HG02610 (cell line): ENCODE results near the gene CAPN1.
"Not testable (repeated sequence)": the region's sequence is repeated elsewhere in the genome, so short reads cannot be mapped to it uniquely, and the experiment has no call there.

Experiments
- ATAC-seq: cut with Tn5 transposase; IDR thresholded peaks from one replicate; pipeline ENCODE4 v1.9.1; 2021; ENCODE audit warnings: mild to moderate bottlenecking, moderate library complexity; ENCODE audit not compliant: unreplicated experiment

CAPN1 gene

GRCh38 chr11:65181569-65182257, at the start of gene CAPN1:
Gene CAPN1 (plus strand): TSS chr11:65181928. CDS start chr11:65182702, 774 bp downstream.
- peak; percentile 35 for ATAC-seq

DNA sequence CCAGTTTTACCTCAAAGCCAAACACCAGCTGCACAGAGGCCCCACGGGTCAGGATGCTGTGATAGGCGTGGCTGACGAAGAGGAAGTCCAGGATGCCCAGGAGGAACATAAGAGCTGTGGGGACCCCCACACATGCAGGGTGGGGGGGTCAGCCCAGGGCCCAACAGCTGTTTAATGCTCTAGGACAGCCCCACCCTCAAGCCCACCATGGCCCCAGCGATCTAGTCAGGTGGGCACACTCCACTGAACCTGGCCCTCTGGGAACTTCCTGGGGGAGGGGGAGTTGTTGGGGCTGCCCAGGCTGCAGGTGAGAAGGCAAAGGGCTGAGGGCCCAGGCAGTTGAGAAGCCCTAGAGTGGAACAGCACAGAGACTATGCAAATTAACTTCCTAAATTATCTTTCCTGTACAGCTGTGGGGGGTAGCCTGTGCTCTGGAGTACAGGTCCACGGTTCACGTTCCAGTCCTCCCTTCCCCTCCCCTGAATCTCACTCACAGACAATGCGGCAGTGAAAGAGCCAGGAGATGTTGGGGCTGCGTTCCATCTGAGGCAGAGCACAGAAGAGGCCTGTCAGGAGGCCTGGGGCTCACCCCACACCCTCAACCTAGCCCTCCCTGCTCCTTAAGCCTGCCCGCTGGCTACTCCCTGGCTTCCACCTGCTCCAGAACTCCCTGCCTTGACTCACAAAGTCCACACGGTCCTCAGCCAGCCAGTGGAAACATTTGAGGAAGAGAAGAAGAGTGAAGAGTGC, 49.3 kb upstream of the CAPN1 start:
- peak; percentile 40 for ATAC-seq

GRCh38 chr11:65132988-65133700, 48.6 kb upstream of the CAPN1 start:
- ATAC-seq, result no peak

GRCh38 chr11:65133724-65134123, 48.0 kb upstream of the CAPN1 start:
- ATAC-seq, result no peak

DNA sequence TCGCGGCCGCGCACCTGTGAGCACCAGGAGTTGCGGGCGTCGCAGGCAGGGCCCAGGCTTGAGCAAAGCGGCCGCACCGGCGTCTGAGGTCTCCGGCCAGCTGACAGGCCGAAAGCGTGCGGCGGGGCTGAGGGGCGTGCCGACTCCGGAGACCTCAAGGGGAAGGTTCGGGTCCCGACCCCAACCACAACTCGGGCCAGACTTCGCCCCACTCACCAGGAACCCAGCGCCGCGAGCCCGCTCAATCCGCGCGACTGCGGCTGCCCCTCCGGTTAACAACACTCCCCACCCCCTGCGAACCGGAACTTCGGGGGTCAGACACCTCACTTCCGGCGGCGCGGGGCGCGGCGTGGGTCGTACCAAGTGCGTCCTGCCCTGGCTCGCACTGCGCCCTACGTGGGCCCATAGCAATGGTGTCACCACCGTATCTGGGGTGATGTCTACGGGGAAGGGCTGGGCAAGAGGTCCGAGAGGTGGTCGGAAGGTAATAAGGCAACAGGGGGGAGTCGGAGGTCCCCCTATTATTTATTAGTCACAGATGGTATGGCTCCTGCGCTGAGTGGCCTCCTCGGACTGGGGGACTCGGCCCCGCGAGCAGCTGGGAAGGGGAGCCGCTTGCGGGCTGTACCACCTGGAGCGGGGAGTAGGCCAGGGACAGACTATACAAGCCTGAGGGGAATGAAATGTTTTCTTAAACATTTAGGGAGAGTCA, 47.3 kb upstream of the CAPN1 start, which contains the start of gene SYVN1:
Gene SYVN1, minus strand, starts transcription at position 280 of the 712 bp plus-strand sequence. CDS start 918 bp downstream, outside the sequence.
- peak; percentile 55 for ATAC-seq

- ATAC-seq, result peak; percentile 66
These were observed 46.6 kb upstream of the CAPN1 start for GRCh38 chr11:65134952-65135632.

- no peak for ATAC-seq
These were observed 46.0 kb upstream of the CAPN1 start for GRCh38 chr11:65135633-65136145.

- no peak for ATAC-seq
These were observed 45.1 kb upstream of the CAPN1 start for GRCh38 chr11:65136515-65137096.

GRCh38 chr11:65141896-65142494, 39.7 kb upstream of the CAPN1 start:
- ATAC-seq, result no peak

- ATAC-seq, result no peak
These were observed 34.2 kb upstream of the CAPN1 start for GRCh38 chr11:65147352-65148075.

GRCh38 chr11:65148657-65149056, 33.1 kb upstream of the CAPN1 start:
- ATAC-seq, result no peak

DNA sequence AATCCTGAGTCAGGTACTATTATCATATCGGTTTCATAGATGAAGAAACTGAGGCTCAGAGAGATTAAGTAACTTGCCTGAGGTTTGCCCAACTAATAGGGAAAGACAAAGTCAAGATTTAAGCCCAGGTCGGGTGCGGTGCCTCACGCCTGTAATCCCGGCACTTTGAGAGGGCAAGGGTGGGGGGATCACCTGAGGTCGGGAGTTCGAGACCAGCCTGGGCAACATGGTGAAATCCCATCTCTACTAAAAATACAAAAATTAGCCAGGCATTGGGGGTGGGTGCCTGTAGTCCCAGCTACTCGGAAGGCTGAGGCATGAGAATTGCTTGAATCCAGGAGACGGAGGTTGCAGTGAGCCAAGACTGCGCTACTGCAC, 31.6 kb upstream of the CAPN1 start:
- not testable (repeated sequence) for ATAC-seq

- peak; percentile 66 for ATAC-seq
These were observed 31.0 kb upstream of the CAPN1 start for GRCh38 chr11:65150509-65151299.

GRCh38 chr11:65151331-65151899, 30.3 kb upstream of the CAPN1 start:
- ATAC-seq, result no peak

GRCh38 chr11:65152122-65152521, 29.6 kb upstream of the CAPN1 start:
- no peak for ATAC-seq

DNA sequence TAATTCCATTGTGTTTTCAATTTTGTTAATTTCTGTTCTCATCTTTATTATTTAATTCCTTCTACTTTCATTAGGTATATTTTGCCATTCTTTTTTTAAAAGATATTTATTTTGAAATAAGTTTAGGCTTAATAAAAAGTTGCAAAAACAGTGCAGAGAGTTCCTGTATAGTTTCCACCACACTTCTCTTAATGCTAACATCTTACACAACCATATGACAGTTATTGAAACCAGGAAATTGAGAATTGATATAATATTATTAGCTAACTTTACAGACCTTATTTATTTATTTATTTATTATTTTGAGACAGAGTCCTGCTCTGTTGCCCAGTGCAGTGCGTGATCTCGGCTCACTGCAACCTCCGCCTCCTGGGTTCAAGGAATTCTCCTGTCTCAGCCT, 25.5 kb upstream of the CAPN1 start:
- ATAC-seq, result no peak

DNA sequence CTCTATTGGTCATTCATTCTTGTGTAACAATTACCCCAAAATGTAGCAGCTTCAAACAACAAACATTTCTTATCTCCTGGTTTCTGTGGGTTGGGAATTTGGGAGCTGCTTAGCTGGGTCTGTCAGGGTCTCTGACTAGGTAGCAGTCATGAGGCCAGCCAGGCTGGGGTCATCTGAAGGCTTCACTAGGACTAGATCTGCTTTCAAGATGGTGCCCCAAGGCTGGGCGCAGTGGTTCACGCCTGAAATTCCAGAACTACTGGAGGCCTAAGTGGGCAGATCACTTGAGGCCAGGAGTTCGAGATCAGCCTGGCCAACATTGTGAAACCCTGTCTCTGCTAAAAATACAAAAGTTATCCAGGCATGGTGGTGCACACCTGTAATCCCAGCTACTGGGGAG, 24.8 kb upstream of the CAPN1 start:
- no peak for ATAC-seq

- ATAC-seq, result no peak
These were observed 24.4 kb upstream of the CAPN1 start for GRCh38 chr11:65157336-65157735.
